HG03354 (cell line): ENCODE measurements around the gene ZBTB17.
"Not testable (repeated sequence)": the region's sequence is repeated elsewhere in the genome, so short reads cannot be mapped to it uniquely, and the experiment has no call there.

Experiments
- ATAC-seq: cut with Tn5 transposase; IDR thresholded peaks from one replicate; pipeline ENCODE4 v1.9.1; 2021; ENCODE audit warnings: mild to moderate bottlenecking; ENCODE audit not compliant: unreplicated experiment, poor library complexity, severe bottlenecking

Gene ZBTB17

DNA sequence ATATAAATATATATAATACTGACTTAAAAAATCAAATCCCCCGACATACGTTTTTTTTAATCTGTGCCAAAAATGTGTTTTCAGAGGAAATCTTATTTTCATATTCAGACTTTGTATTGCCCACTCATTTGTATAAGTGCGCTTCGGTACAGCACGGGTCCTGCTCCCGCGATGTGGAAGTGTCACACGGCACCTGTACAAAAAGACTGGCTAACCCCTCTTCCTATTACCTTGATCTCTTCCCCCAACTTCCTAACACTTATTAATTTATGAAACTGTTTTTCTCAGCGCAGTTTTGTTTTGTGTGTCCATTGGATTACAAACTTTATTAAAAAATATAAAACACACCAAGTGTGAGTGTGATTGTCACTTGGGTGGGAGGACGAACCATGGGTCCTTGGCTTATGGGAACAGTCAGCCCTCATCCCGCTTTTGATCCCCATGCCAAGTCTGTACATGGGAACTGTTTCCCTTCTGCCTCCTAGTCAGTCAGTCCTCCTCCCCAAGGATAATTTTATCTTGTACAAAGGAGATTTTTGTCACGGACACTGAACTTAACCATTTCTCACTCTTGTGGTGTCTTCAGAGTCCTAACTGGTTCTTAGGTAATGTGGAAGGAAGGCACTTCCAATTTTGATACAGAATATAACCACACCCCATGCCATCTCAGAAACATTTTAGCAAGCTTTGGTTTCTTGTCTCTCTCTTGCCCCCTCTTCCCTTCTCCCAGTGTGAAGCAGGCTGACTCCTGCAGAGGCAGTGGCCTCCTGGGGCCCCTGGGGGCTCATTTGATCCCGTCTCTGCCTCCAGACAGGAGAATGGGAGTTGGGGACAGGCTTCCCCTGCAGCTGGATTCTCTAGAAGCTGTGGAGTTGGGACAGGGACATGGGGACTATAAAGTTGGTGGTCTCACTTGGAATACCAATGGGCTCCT lies 35.5 kb downstream of the ZBTB17 start:
- no peak for ATAC-seq

DNA sequence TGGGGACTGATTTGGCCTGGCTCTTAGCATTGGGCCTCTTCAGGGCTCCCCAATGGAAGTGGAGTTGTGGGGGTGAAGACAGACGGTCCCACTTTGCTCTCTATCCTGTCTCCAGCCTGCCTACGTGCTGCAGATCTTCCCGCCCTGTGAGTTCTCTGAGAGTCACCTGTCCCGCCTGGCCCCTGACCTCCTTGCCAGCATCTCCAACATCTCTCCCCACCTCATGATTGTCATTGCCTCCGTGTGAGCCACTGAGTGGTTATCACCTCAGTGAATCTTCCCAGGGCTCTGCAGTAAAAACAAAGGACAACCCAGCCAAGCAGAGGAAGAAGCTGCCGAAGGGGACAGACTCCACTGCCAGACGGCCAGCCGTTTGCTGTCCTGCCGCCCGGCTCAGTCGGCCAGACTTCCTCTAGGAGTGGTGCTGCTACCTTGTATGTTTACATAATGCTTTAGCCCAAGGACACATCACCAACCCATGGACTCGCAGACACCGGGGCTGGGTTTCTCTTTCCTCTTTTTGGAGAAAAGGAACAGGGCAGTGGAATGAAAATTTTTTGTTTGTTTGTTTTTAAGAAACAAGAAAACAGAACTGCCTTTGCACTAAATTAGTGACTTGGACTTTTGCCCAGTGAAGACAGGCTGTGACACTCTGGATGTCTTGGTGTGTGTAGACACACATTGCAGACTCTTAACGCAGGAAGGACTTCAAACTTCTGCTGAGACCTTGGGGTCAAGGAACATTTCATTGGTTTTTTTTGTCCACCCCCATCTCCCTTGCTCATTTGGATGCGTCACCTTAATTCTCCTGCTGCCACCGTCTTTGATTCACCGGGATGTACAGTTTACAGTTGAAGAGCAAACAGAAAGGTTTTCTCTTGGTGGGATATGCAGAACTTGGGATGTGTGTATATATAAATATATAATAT lies 36.5 kb downstream of the ZBTB17 start:
- no peak for ATAC-seq

DNA sequence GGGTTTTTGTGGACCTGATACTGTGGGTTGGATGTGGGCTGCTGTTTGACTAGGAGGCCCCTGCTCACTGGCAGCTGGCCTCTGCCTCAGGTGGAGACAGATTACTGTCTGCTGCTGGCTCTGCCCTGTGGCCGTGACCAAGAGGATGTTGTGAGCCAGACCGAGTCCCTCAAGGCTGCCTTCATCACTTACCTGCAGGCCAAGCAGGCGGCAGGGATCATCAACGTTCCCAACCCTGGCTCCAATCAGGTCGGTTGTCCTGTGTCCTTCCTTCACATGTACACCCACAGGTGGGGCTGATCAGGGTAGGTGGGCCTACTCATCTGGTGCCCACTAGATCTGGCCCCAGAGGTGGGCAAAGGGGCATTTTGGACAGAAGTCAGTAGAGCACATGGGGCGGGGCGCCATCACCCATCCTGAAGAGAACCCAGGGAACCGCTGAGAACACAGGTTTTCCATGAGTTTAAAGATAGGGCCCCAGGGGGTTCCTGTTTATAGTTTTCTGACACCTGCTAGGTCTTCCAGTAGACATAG lies 37.2 kb downstream of the ZBTB17 start:
- no peak for ATAC-seq

DNA sequence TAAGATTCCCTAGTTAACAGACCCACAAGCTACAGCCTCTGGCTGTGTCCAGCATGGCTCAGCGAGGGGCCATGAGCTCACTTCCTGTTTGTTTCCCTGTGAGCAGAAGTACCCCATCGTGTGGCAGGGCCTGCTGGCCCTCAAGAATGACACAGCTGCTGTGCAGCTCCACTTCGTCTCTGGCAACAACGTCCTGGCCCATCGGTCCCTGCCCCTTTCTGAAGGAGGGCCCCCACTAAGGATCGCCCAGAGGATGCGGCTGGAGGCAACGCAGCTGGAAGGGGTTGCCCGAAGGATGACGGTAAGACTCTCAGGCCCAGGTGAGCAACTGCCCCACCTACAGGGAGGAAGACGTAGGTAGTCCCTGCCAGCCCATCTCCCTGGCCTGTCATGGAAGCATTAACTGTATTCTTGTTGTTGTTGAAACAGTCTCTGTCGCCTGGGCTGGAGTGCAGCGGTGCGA lies 38.2 kb downstream of the ZBTB17 start:
- ATAC-seq: no peak

DNA sequence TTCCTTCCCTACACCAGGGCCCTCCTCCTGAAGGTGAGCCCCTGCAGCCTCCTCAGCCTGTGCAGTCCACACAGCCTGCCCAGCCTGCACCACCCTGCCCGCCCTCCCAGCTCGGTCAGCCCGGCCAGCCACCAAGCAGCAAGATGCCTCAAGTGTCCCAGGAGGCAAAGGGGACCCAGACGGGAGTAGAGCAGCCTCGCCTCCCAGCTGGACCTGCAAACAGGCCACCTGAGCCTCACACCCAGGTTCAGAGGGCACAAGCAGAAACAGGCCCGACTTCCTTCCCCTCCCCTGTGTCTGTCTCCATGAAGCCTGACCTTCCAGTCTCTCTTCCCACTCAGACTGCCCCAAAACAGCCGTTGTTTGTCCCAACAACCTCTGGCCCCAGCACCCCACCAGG lies 38.8 kb downstream of the ZBTB17 start:
- ATAC-seq: no peak

DNA sequence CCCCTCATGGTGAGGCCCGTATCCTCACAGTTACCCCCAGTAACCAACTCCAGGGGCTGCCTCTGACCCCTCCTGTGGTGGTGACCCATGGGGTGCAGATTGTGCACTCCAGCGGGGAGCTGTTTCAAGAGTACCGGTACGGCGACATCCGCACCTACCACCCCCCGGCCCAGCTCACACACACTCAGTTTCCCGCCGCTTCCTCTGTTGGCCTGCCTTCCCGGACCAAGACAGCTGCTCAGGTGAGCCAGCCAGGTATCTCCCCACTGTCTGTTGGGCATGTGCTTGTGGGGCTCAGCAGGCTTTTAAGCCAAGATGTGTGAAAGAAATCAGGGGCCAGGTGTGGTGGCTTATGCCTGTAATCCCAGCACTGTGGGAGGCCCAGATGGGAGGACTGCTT lies 39.9 kb downstream of the ZBTB17 start:
- no peak for ATAC-seq

DNA sequence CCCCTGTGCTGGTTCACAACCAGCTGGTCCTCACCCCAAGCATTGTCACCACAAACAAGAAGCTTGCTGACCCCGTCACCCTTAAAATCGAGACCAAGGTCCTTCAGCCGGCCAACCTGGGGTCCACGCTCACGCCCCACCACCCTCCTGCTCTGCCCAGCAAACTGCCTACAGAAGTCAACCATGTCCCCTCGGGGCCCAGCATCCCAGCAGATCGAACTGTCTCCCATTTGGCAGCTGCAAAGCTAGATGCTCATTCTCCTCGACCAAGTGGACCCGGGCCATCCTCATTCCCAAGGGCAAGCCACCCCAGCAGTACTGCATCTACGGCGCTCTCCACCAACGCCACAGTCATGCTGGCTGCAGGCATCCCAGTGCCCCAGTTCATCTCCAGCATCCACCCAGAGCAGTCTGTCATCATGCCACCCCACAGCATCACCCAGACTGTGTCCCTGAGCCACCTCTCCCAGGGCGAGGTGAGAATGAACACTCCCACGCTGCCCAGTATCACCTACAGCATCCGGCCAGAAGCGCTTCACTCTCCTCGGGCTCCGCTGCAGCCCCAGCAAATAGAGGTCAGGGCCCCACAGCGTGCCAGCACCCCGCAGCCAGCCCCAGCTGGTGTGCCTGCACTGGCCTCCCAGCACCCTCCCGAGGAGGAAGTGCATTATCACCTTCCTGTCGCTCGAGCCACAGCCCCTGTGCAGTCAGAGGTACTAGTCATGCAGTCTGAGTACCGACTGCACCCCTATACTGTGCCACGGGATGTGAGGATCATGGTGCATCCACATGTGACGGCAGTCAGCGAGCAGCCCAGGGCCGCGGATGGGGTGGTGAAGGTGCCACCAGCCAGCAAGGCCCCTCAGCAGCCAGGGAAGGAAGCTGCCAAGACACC lies 40.6 kb downstream of the ZBTB17 start:
- no peak for ATAC-seq

DNA sequence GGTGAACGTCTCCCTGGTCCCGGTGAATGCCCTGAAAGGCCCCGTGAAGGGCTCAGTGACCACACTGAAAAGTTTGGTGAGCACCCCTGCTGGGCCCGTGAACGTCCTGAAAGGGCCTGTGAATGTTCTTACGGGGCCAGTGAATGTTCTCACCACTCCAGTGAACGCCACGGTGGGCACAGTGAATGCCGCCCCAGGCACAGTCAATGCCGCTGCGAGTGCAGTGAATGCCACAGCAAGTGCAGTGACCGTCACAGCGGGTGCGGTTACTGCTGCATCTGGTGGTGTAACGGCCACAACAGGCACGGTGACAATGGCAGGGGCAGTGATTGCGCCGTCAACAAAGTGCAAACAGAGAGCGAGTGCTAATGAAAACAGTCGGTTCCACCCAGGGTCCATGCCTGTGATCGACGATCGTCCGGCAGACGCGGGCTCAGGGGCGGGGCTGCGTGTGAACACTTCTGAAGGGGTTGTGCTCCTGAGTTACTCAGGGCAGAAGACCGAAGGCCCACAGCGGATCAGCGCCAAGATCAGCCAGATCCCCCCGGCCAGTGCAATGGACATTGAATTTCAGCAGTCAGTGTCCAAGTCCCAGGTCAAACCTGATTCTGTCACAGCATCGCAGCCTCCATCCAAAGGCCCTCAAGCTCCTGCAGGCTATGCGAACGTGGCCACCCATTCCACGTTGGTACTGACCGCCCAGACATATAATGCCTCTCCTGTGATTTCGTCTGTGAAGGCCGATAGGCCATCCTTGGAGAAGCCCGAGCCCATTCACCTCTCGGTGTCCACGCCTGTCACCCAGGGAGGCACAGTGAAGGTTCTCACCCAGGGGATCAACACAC lies 41.5 kb downstream of the ZBTB17 start:
- ATAC-seq: no peak

GRCh38 chr1:15933684-15934083 lies 42.2 kb downstream of the ZBTB17 start:
- no peak for ATAC-seq

DNA sequence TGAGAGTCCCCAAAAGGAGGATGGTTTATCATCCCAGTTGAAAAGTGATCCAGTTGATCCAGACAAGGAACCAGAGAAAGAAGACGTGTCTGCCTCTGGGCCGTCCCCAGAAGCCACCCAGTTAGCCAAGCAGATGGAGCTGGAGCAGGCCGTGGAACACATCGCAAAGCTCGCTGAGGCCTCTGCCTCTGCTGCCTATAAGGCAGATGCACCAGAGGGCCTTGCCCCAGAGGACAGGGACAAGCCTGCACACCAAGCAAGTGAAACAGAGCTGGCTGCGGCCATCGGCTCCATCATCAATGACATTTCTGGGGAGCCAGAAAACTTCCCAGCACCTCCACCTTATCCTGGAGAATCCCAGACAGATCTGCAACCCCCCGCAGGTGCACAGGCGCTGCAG lies 43.3 kb downstream of the ZBTB17 start:
- no peak for ATAC-seq

- ATAC-seq: no peak
Measured at GRCh38 chr1:15931884-15932283, 44.0 kb downstream of the ZBTB17 start.

DNA sequence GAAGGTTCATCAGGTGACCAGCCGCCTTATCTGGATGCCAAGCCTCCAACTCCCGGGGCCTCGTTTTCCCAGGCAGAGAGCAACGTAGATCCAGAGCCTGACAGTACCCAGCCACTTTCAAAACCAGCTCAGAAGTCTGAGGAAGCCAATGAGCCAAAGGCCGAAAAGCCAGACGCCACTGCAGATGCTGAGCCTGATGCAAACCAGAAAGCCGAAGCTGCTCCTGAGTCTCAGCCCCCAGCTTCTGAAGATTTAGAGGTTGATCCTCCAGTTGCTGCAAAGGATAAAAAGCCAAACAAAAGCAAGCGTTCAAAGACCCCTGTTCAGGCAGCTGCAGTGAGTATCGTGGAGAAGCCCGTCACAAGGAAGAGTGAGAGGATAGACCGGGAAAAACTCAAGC lies 44.5 kb downstream of the ZBTB17 start:
- ATAC-seq: no peak

DNA sequence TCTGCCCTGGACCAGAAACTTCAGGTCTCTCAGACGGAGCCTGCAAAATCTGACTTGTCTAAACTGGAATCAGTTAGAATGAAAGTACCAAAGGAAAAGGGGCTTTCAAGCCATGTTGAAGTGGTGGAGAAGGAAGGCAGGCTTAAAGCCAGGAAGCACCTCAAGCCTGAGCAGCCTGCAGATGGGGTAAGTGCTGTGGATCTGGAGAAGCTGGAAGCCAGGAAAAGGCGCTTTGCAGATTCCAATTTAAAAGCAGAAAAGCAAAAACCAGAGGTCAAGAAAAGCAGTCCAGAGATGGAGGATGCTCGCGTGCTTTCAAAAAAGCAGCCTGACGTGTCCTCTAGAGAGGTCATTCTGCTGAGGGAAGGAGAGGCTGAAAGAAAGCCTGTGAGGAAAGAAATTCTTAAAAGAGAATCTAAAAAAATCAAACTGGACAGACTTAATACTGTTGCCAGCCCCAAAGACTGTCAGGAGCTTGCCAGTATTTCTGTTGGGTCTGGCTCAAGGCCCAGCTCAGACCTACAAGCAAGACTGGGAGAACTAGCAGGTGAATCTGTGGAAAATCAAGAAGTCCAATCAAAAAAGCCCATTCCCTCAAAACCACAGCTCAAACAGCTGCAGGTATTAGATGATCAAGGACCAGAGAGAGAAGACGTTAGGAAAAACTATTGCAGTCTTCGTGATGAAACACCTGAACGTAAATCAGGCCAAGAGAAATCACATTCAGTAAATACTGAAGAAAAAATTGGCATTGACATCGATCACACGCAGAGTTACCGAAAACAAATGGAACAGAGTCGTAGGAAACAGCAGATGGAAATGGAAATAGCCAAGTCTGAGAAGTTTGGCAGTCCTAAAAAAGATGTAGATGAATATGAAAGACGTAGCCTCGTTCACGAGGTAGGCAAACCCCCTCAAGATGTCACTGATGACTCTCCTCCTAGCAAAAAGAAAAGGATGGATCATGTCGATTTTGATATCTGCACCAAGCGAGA lies 46.6 kb downstream of the ZBTB17 start:
- ATAC-seq: no peak

GRCh38 chr1:15926448-15926847 lies 49.5 kb downstream of the ZBTB17 start:
- not testable (repeated sequence) for ATAC-seq

DNA sequence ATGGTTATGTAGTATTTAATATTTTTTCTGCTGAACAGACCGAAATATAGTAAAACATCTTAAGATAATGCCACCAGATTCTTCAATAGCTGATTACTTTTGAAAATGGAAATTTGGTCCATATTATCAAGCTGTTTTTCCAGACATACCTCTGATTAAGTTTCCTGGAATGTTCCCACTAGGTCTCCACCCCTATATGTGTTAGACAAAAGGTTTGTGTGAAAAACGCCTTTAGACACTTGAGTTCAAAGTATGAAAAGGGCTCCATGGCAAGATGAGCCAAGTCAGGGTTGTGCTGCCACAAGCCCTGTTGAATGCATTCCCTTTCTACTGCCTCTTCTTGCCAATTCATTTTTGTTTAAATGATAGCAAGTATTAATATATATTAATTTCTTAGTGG lies 52.7 kb downstream of the ZBTB17 start:
- no peak for ATAC-seq

DNA sequence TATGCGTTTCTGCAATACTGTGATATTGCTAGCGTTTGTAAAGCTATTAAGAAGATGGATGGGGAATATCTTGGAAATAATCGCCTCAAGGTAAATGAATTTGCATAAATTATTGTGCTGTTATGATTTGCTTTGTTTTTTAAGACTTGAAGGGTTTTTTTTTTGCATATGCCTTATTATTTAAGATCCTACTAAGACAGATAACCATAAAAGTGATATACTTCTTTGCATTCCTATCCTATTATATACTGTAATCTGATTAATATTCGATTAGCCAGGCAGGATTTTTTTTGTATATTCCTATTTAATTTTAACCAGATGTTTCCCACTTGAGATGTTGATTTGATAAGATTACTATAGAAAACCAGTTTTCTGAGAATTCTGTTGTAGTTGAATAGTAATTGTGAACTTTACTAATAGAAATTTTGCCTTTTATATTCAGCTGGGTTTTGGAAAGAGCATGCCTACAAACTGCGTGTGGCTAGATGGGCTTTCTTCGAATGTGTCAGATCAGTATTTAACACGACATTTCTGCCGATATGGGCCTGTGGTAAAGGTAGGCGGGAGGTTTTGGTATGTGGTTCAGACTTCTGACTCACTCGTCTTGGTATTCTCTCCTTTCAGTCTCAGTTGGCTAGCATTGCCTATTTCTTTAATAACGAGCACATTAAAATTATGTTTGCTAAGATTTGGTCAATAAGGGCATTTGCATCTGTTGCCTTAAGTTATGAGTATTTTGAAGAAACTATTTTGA lies 56.8 kb downstream of the ZBTB17 start:
- ATAC-seq: peak; percentile 70

- no peak for ATAC-seq
Measured at GRCh38 chr1:15916916-15917315, 59.0 kb downstream of the ZBTB17 start.
